ENCODE results near the gene C1GALT1C1L.
"Not testable (repeated sequence)": the region's sequence is repeated elsewhere in the genome, so short reads cannot be mapped to it uniquely, and the experiment has no call there.

C1GALT1C1L gene

DNA sequence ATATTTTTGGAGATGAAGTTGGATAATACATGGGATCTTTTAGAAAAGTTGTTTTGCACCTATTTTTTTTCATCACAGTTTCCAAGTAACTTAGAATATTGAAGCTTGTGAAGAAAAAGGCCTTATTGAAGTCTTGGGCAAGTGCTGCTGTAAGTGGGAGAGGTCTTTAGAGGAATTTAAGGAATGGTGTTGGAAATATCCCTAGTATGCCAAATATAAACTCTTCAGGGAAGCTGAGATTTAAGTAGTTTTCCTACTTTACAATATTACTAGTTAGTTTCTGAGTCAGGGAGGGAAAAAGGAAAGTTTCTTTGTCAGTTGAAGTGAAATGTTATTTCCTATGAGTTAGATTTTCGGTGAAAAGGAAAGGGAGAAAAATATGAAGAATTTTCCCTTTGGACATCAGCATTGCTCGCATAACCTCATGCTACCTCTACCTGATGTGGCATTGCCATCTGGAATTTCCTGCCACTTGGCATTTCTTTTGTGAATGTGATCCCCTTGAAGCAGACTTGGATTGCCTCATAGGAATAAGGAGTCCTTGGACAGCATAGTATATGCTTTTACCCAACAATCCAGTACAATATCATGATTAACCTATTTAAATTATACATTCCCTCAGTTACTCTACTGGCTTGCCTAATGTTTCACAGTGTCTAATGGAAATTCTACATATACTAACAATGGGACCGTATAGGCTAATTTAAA is 27.1 kb downstream of the C1GALT1C1L start:
- Histone ChIP-seq H3K36me3 (ENCODE audit: insufficient read depth, low read length) (no peaks in the 10 kb centered on the region), H3K9me3 (replicated peaks; ENCODE audit: low read length) (no peaks in the 10 kb centered on the region), H3K4me1 (ENCODE audit: control insufficient read depth, insufficient read depth, low read length) (no peaks in the 10 kb centered on the region), H3K4me2 (ENCODE audit: low read length) (no peak overlapping the region), H3K27me3 (ENCODE audit: control insufficient read depth, insufficient read depth, low read length) (peaks cover 11% of the 10 kb centered on the region), H3K9ac (ENCODE audit: low read depth, low read length) (no peak overlapping the region), H3K4me3 (ENCODE audit: low read length) (no peak overlapping the region)

DNA sequence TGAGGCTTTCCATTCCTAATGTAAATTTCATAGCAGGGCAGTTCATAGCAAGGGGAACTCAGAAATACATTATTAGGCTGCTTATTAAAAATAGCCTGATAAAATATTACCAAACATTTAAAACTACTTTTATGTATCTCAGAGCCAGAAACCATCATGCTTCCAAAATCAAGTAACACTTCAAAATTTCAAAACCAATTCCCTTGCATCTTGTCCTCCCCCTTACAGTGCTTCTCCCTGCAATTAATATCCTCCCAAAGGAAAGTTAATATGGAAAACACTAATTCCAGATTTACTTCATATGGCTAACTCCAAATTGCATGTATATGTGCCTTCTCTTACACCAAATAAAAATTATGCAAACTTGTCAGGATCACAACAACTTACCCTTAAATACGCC is 32.5 kb downstream of the C1GALT1C1L start:
- no peaks in the 10 kb centered on the region for H3K27me3 ChIP-seq (ENCODE audit: control insufficient read depth, insufficient read depth, low read length)
- no peak overlapping the region for H3K9ac ChIP-seq (ENCODE audit: low read depth, low read length)
- no peak overlapping the region for H3K4me2 ChIP-seq (ENCODE audit: low read length)
- no peaks in the 10 kb centered on the region for H3K9me3 ChIP-seq (replicated peaks; ENCODE audit: low read length)
- H3K4me1 ChIP-seq (ENCODE audit: control insufficient read depth, insufficient read depth, low read length) = no peaks in the 10 kb centered on the region
- H3K36me3 ChIP-seq (ENCODE audit: insufficient read depth, low read length) = no peaks in the 10 kb centered on the region
- no peak overlapping the region for H3K4me3 ChIP-seq (ENCODE audit: low read length)

DNA sequence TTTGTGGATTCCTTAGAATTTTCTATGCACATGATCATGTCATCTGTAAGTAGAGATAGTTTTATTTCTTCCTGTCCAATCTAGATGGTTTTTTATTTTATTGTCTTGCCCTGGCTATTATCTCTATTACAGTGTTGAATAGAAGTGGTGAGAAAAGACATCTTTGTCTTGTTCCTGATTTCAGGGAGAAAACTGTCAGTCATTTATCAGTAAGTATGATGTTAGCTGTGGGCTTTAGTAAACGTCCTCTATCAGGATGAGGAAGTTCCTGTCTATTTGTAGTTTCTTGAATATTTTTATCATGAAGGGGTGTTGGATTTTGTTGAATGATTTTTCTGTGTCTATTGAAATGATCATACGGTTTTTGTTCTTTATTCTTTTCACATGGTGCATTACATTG is 33.9 kb downstream of the C1GALT1C1L start:
- Histone ChIP-seq H3K9ac (ENCODE audit: low read depth, low read length) (no peak overlapping the region), H3K27me3 (ENCODE audit: control insufficient read depth, insufficient read depth, low read length) (peaks cover 3% of the 10 kb centered on the region), H3K4me3 (ENCODE audit: low read length) (no peak overlapping the region), H3K4me1 (ENCODE audit: control insufficient read depth, insufficient read depth, low read length) (peaks cover 5% of the 10 kb centered on the region), H3K9me3 (replicated peaks; ENCODE audit: low read length) (no peaks in the 10 kb centered on the region), H3K4me2 (ENCODE audit: low read length) (no peak overlapping the region), H3K36me3 (ENCODE audit: insufficient read depth, low read length) (no peaks in the 10 kb centered on the region)

- H3K36me3 ChIP-seq (ENCODE audit: insufficient read depth, low read length) = no peaks in the 10 kb centered on the region
- H3K9ac ChIP-seq (ENCODE audit: low read depth, low read length) = peak within 1 kb of the TSS; percentile 70
- peaks cover 17% of the 10 kb centered on the region for H3K4me1 ChIP-seq (ENCODE audit: control insufficient read depth, insufficient read depth, low read length)
- H3K4me3 ChIP-seq (ENCODE audit: low read length) = peak within 1 kb of the TSS; percentile 82
- peak within 1 kb of the TSS; percentile 81 for H3K4me2 ChIP-seq (ENCODE audit: low read length)
- H3K27me3 ChIP-seq (ENCODE audit: control insufficient read depth, insufficient read depth, low read length) = peaks cover 18% of the 10 kb centered on the region
- H3K9me3 ChIP-seq (replicated peaks; ENCODE audit: low read length) = no peaks in the 10 kb centered on the region
Measured at GRCh38 chr2:43637030-43637803, 39.0 kb downstream of the C1GALT1C1L start, which contains the start of gene PLEKHH2. Gene PLEKHH2 (plus strand): TSS chr2:43637260. CDS start chr2:43644674, 7,414 bp downstream.

DNA sequence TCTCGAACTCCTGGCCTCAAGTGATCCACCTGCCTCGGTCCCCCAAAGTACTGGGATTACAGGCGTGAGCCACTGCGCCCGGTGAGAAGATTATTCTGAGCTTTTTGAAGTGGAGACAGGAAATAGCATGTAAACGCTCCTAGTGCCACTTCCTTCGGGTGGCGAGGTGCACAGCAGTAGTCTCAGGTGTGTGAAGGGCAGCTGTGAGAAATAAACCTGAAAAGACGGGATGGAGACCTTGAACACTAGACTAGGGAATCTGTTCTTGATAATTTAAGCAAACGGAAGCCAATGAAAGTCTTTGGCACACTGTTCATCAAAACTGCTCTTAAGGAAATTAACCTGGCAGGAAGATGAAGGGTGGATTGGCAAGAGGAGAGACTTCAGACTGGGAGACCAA is 39.6 kb downstream of the C1GALT1C1L start:
- Histone ChIP-seq H3K9ac (ENCODE audit: low read depth, low read length) (no peak overlapping the region), H3K36me3 (ENCODE audit: insufficient read depth, low read length) (no peaks in the 10 kb centered on the region), H3K4me2 (ENCODE audit: low read length) (peak overlapping the region; percentile 81), H3K9me3 (replicated peaks; ENCODE audit: low read length) (no peaks in the 10 kb centered on the region), H3K4me1 (ENCODE audit: control insufficient read depth, insufficient read depth, low read length) (peaks cover 17% of the 10 kb centered on the region), H3K4me3 (ENCODE audit: low read length) (peak overlapping the region; percentile 82), H3K27me3 (ENCODE audit: control insufficient read depth, insufficient read depth, low read length) (peaks cover 24% of the 10 kb centered on the region)

DNA sequence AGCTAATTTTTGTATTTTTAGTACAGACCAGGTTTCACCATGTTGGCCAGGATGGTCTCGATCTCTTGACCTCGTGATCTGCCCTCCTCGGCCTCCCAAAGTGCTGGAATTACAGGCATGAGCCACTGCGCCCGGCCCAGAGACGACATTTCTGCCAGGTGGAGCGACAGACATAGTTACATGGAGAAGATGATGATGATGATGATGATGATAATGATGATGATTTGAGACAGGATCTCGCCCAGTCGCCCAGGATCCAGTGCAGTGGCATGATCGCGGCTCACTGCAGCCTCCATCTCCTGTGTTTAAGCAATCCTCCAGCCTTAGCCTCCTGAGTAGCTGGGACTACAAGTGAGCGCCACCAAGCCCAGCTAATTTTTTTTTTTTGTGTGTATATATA is 40.1 kb downstream of the C1GALT1C1L start:
- H3K9me3 ChIP-seq (replicated peaks; ENCODE audit: low read length); H3K4me2 ChIP-seq (ENCODE audit: low read length); H3K4me3 ChIP-seq (ENCODE audit: low read length); H3K9ac ChIP-seq (ENCODE audit: low read depth, low read length); H3K36me3 ChIP-seq (ENCODE audit: insufficient read depth, low read length): not testable (repeated sequence)
- H3K4me1 ChIP-seq (ENCODE audit: control insufficient read depth, insufficient read depth, low read length) = peaks cover 17% of the 10 kb centered on the region
- peaks cover 27% of the 10 kb centered on the region for H3K27me3 ChIP-seq (ENCODE audit: control insufficient read depth, insufficient read depth, low read length)

GRCh38 chr2:43634604-43635306 is 41.5 kb downstream of the C1GALT1C1L start:
- Histone ChIP-seq H3K9ac (ENCODE audit: low read depth, low read length) (no peak overlapping the region), H3K4me2 (ENCODE audit: low read length) (peak overlapping the region; percentile 32), H3K36me3 (ENCODE audit: insufficient read depth, low read length) (no peaks in the 10 kb centered on the region), H3K4me1 (ENCODE audit: control insufficient read depth, insufficient read depth, low read length) (peaks cover 17% of the 10 kb centered on the region), H3K27me3 (ENCODE audit: control insufficient read depth, insufficient read depth, low read length) (peaks cover 33% of the 10 kb centered on the region), H3K4me3 (ENCODE audit: low read length) (no peak overlapping the region), H3K9me3 (replicated peaks; ENCODE audit: low read length) (no peaks in the 10 kb centered on the region)

- Histone ChIP-seq H3K27me3 (ENCODE audit: control insufficient read depth, insufficient read depth, low read length) (peaks cover 51% of the 10 kb centered on the region), H3K4me2 (ENCODE audit: low read length) (no peak overlapping the region), H3K9me3 (replicated peaks; ENCODE audit: low read length) (no peaks in the 10 kb centered on the region), H3K9ac (ENCODE audit: low read depth, low read length) (no peak overlapping the region), H3K36me3 (ENCODE audit: insufficient read depth, low read length) (no peaks in the 10 kb centered on the region), H3K4me3 (ENCODE audit: low read length) (no peak overlapping the region), H3K4me1 (ENCODE audit: control insufficient read depth, insufficient read depth, low read length) (peaks cover 10% of the 10 kb centered on the region)
Measured at GRCh38 chr2:43631618-43632317, 44.5 kb downstream of the C1GALT1C1L start.
